Activated naive CD8-positive, alpha-beta T cell treated with anti-CD3 and anti-CD28 coated beads, Interleukin-2, amount 50 U/mL, for 16 hours (primary cell): Measurements from ENCODE around the gene CNEP1R1.

Experiments
- DNase-seq: peaks from one replicate; pipeline ENCODE4 v3.0.0-alpha.2; 2020; ENCODE audit warnings: low read depth, low spot score

Gene CNEP1R1

DNA sequence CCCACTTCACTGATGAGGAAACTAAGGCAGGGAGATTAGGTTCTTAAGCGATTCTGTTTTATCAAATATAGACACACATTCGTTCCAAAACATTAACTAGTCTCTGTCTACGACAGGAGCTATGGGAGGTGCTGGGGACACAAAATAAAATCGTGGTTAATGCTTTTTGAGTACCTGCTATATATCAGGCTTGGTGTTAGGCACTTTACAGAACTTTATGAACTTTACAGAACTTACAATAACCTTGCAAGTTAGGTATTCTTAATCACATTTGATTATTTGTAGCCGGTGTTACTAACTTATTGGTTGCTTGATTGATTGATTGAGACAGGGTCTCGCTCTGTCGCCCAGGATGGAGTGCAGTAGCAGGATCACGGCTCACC, 40.2 kb downstream of the CNEP1R1 start:
- DNase-seq = no peak

DNA sequence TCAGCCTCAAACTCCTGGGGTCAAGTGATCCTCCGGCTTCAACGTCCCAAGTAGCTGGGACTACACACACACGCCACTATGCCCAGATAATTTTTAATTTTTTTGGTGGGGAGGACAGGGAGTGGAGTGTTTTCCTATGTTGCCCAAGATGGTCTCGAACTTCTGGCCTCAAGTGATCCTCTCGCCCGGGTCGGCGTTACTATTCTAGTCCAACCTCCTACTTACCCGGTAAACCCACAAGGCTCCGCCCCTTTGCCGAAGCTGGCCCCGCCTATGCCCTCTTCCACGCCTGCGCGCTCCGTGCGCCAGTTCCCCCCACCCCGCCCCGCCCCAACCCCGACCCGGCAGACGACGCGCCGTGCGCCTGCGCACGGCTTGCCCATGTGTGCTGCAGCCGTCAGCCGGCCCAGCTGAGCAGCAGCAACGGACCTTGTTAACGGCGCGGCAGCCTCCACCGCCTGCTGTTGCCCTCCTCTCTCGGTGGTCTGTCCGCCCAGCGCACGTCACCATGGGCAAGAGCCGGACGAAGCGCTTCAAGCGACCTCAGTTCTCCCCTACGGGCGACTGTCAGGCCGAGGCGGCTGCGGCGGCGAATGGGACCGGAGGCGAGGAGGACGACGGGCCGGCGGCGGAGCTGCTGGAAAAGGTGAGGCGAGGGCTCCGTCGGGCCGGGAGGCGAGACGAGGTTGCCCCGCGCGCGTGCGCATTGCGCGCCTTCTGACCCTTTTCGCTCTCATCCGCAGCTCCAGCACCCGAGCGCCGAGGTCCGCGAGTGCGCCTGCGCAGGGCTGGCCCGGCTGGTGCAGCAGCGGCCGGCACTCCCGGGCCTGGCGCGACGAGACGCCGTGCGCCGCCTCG, 40.8 kb downstream of the CNEP1R1 start, which contains the start of gene HEATR3:
Gene HEATR3, plus strand, starts transcription at position 347 of the 858 bp plus-strand sequence. Its CDS starts 162 bp downstream, at position 509.
- peak; percentile 88 for DNase-seq

GRCh38 chr16:50066482-50067289, 41.7 kb downstream of the CNEP1R1 start:
- DNase-seq = no peak

GRCh38 chr16:50067290-50067853, 42.3 kb downstream of the CNEP1R1 start:
- no peak for DNase-seq

DNA sequence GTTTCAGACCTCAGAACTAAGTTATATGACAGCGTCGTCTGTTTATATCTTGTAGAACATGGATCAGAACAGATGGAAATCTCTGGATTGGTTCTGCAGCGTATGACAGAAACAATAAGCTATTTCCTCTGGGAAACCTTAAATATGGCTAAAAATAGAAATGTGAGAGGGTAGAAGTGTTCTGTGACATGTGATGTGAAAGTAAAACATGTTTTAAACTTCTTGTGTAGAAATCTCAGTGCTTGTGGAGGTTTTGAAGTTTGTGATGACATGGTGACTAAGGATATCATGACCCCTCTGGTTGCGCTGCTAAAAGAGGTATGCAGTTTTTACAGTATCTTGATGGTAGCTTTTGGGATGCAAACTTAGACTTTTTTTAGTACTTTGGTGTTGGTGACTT, 43.5 kb downstream of the CNEP1R1 start:
- no peak for DNase-seq

GRCh38 chr16:50069060-50069459, 44.0 kb downstream of the CNEP1R1 start:
- DNase-seq = no peak

- no peak for DNase-seq
Measured at GRCh38 chr16:50071075-50071671, 46.1 kb downstream of the CNEP1R1 start.

- DNase-seq = no peak
Measured at GRCh38 chr16:50072730-50073129, 47.7 kb downstream of the CNEP1R1 start.

GRCh38 chr16:50079397-50080140, 54.5 kb downstream of the CNEP1R1 start:
- DNase-seq = no peak

GRCh38 chr16:50081428-50082018, 56.5 kb downstream of the CNEP1R1 start:
- DNase-seq = no peak

GRCh38 chr16:50083996-50084395, 59.0 kb downstream of the CNEP1R1 start:
- no peak for DNase-seq

DNA sequence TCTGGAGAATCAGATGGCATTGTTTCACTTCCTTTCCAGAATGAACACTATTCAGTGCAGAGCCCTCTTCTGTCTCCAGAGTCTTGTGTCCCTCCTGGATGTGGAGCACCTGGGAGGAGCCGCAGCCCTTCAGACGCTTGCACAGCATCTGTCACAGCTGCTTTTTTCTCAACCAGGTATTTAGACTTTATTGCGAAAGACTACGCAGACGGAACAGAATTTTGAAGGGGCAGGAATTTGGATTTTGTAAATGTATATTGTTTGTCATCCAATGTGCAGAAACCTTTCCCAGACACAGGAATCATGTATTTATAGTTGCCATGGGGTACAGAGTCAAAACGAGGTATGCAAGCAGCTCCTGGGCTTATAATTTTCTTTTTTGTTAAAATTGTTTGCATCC, 61.2 kb downstream of the CNEP1R1 start:
- no peak for DNase-seq
